Trophoblast cell (in vitro differentiated cells and primary cell): ENCODE results near the gene TEX53.

Experiments used
- DNase-seq, 2 donors: peaks; one replicate each; pipeline ENCODE4 v3.0.0-alpha.2; 2016
- H2AFZ ChIP-seq: 2 replicates; pipeline ENCODE4 v1.6.1; 2013; ENCODE audit warnings: low read length, moderate library complexity, mild to moderate bottlenecking; ENCODE audit not compliant: insufficient read depth, poor library complexity
- H2AK5ac ChIP-seq: 2 replicates; pipeline ENCODE4 v1.6.1; 2013; ENCODE audit warnings: mild to moderate bottlenecking, low read length
- H2BK120ac ChIP-seq: 2 replicates; pipeline ENCODE4 v1.6.1; 2013; ENCODE audit warnings: low read length, mild to moderate bottlenecking, moderate library complexity; ENCODE audit not compliant: insufficient read depth, poor library complexity
- H2BK12ac ChIP-seq: 2 replicates; pipeline ENCODE4 v1.6.1; 2013; ENCODE audit warnings: mild to moderate bottlenecking, low read length, moderate library complexity
- H2BK5ac ChIP-seq: 2 replicates; pipeline ENCODE4 v1.6.1; 2013; ENCODE audit warnings: low read length, low read depth, moderate library complexity, mild to moderate bottlenecking; ENCODE audit not compliant: poor library complexity
- H3K14ac ChIP-seq: 2 replicates; pipeline ENCODE4 v1.6.1; 2013; ENCODE audit warnings: mild to moderate bottlenecking, low read length
- H3K18ac ChIP-seq: 2 replicates; pipeline ENCODE4 v1.6.1; 2013; ENCODE audit warnings: mild to moderate bottlenecking, low read length
- H3K23ac ChIP-seq: 2 replicates; pipeline ENCODE4 v1.6.1; 2013; ENCODE audit warnings: low read length
- H3K27ac ChIP-seq: 2 replicates; pipeline ENCODE4 v1.5.1; 2013; ENCODE audit warnings: low read depth, mild to moderate bottlenecking, inconsistent platforms, low read length, moderate library complexity
- H3K27me3 ChIP-seq: 2 replicates; pipeline ENCODE4 v1.6.1; 2013; ENCODE audit warnings: inconsistent platforms, mild to moderate bottlenecking, low read length, moderate library complexity; ENCODE audit not compliant: insufficient read depth
- H3K36me3 ChIP-seq, 2 experiments: 1 replicate in 1 of 2; 2 replicates in 1 of 2; pipeline ENCODE4 v1.6.1; 2013; ENCODE audit warnings: low read length in 2 of 2, mild to moderate bottlenecking in 2 of 2, moderate library complexity in 1 of 2; ENCODE audit not compliant: insufficient read depth in 2 of 2, control insufficient read depth in 1 of 2
- H3K4ac ChIP-seq: 2 replicates; pipeline ENCODE4 v1.6.1; 2013; ENCODE audit warnings: low read depth, mild to moderate bottlenecking, low read length, moderate library complexity
- H3K4me1 ChIP-seq, 2 experiments: 1 replicate in 1 of 2; 2 replicates in 1 of 2; pipeline ENCODE4 v1.6.1; 2013; ENCODE audit warnings: low read length in 2 of 2, mild to moderate bottlenecking in 2 of 2, moderate library complexity in 1 of 2; ENCODE audit not compliant: insufficient read depth in 2 of 2, control insufficient read depth in 1 of 2
- H3K4me2 ChIP-seq: 2 replicates; pipeline ENCODE4 v1.6.1; 2013; ENCODE audit warnings: inconsistent platforms, mild to moderate bottlenecking, low read length, moderate library complexity
- H3K4me3 ChIP-seq: 2 replicates; pipeline ENCODE4 v1.5.1; 2013; ENCODE audit warnings: mild to moderate bottlenecking, low read depth, low read length, inconsistent platforms
- H3K79me1 ChIP-seq: one replicate; pipeline ENCODE4 v1.6.1; 2013; ENCODE audit warnings: low read length
- H3K79me2 ChIP-seq: 2 replicates; pipeline ENCODE4 v1.6.1; 2013; ENCODE audit warnings: low read length, mild to moderate bottlenecking; ENCODE audit not compliant: control insufficient read depth, insufficient read depth, poor library complexity
- H3K9ac ChIP-seq: 2 replicates; pipeline ENCODE4 v1.6.1; 2013; ENCODE audit warnings: mild to moderate bottlenecking, low read length
- H3K9me3 ChIP-seq: 2 replicates; pipeline ENCODE4 v1.6.1; 2013; ENCODE audit warnings: low read depth, mild to moderate bottlenecking, control low read depth, inconsistent platforms, low read length; ENCODE audit not compliant: insufficient read depth
- H4K12ac ChIP-seq: 2 replicates; pipeline ENCODE4 v1.6.1; 2013; ENCODE audit warnings: low read depth, mild to moderate bottlenecking, low read length, moderate library complexity
- H4K8ac ChIP-seq: 2 replicates; pipeline ENCODE4 v1.6.1; 2013; ENCODE audit warnings: low read depth, mild to moderate bottlenecking, low read length, moderate library complexity
- H4K91ac ChIP-seq: one replicate; pipeline ENCODE4 v1.6.1; 2013; ENCODE audit warnings: low read depth, mild to moderate bottlenecking, low read length, moderate library complexity
- WGBS: extraction: QIAGEN DNeasy Blood & Tissue Kit; methylation state at CpG from one replicate; pipeline ENCODE4 v1.1.7; 2013; ENCODE audit warnings: missing lambda C conversion rate; ENCODE audit not compliant: insufficient read length, insufficient coverage; ENCODE audit errors: extremely low coverage; 5-methylcytosine and 5-hydroxymethylcytosine counted together

The TEX53 gene

DNA sequence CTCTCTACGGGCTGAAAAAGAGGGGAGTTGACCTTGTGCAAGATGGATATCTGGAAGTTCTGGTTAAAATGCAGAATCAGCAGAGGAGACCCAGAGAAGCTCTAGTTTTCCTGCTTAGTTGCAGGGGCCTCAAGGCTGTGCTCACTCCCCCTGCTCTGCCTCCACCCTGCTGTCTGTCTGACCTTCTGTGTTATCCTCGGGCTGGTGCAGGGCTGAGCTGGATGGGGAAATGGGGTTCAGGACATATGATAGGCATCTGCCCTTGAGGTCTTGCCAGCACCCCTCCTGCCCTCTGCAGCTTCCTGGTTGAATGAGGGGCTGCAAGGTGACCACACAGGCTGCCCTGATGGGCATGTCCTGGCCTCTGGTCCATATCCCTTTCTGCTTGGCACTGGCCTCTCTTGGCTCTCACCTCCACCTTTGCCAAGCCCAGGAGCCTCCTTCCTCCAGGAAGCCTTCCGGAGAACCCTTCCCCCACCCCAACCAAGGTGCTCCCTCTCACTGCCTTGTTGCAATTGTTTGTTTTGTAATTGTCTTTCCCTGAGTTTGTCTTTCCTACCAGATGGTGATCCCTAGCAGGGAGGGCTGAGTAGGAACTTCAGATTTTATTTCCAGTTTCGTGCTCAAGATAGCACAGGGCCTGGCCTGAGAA is 45.2 kb downstream of the TEX53 start:
- H4K12ac ChIP-seq = no peak overlapping the region
- H3K9ac ChIP-seq = no peak overlapping the region
- H4K91ac ChIP-seq = peak overlapping the region; percentile 52
- no peak for DNase-seq
- H3K27ac ChIP-seq = peak overlapping the region; percentile 3
- WGBS = no CpG with 5 or more reads among the region's 4 CpGs
- H3K4me1 ChIP-seq = peaks cover 18 to 26% of the 10 kb centered on the region in 2 experiments
- H3K4me2 ChIP-seq = peak overlapping the region; percentile 64
- H2AFZ ChIP-seq = no peak overlapping the region
- no peak overlapping the region for H3K23ac ChIP-seq
- peak overlapping the region; percentile 62 for H4K8ac ChIP-seq
- H3K9me3 ChIP-seq = no peaks in the 10 kb centered on the region
- H3K79me1 ChIP-seq = peaks cover 10% of the 10 kb centered on the region
- H3K79me2 ChIP-seq = peaks cover 2% of the 10 kb centered on the region
- H3K14ac ChIP-seq = no peak overlapping the region
- H3K36me3 ChIP-seq = peaks cover 0 to under 1% of the 10 kb centered on the region in 2 experiments
- no peaks in the 10 kb centered on the region for H3K27me3 ChIP-seq
- H2AK5ac ChIP-seq = peak overlapping the region; percentile 13
- no peak overlapping the region for H3K4ac ChIP-seq
- H3K4me3 ChIP-seq = peak overlapping the region; percentile 2
- H2BK120ac ChIP-seq = peak overlapping the region; percentile 45
- no peak overlapping the region for H2BK5ac ChIP-seq
- H3K18ac ChIP-seq = peak overlapping the region; percentile 48
- H2BK12ac ChIP-seq = peak overlapping the region; percentile 38

- peak overlapping the region; percentile 91 for H4K91ac ChIP-seq
- H4K8ac ChIP-seq = peak overlapping the region; percentile 82
- peak overlapping the region; percentile 76 for H3K18ac ChIP-seq
- H2BK5ac ChIP-seq = peak overlapping the region; percentile 58
- WGBS = no CpG with 5 or more reads among the region's 58 CpGs
- H3K36me3 ChIP-seq = no peaks in the 10 kb centered on the region
- H2AFZ ChIP-seq = peak overlapping the region; percentile 48
- no peak overlapping the region for H2AK5ac ChIP-seq
- peak overlapping the region; percentile 28 for H3K4ac ChIP-seq
- H3K9ac ChIP-seq = peak overlapping the region; percentile 21
- peak overlapping the region; percentile 74 for H2BK120ac ChIP-seq
- H3K9me3 ChIP-seq = no peaks in the 10 kb centered on the region
- peak; percentile 42 to 60 for DNase-seq
- peak overlapping the region; percentile 75 for H3K14ac ChIP-seq
- H2BK12ac ChIP-seq = peak overlapping the region; percentile 7
- H3K79me1 ChIP-seq = peaks cover 11% of the 10 kb centered on the region
- peak overlapping the region; percentile 60 for H4K12ac ChIP-seq
- peak overlapping the region; percentile 77 for H3K4me3 ChIP-seq
- H3K79me2 ChIP-seq = peaks cover 2% of the 10 kb centered on the region
- H3K27ac ChIP-seq = peak overlapping the region; percentile 75
- peak overlapping the region; percentile 64 for H3K4me2 ChIP-seq
- H3K27me3 ChIP-seq = no peaks in the 10 kb centered on the region
- H3K23ac ChIP-seq = no peak overlapping the region
- H3K4me1 ChIP-seq = peaks cover 16 to 26% of the 10 kb centered on the region in 2 experiments
Observed at GRCh38 chr9:114611516-114612271, 45.9 kb downstream of the TEX53 start.

- Histone ChIP-seq H3K4me1 (peaks cover 22 to 28% of the 10 kb centered on the region in 2 experiments), H3K4me2 (no peak overlapping the region), H2BK120ac (no peak overlapping the region), H3K4ac (no peak overlapping the region), H3K27me3 (no peaks in the 10 kb centered on the region), H3K9ac (no peak overlapping the region), H3K79me1 (peaks cover 11% of the 10 kb centered on the region), H3K27ac (no peak overlapping the region), H3K36me3 (no peaks in the 10 kb centered on the region), H4K12ac (no peak overlapping the region), H3K14ac (no peak overlapping the region), H4K8ac (no peak overlapping the region), H3K79me2 (peaks cover 2% of the 10 kb centered on the region), H3K4me3 (no peak overlapping the region), H3K23ac (no peak overlapping the region), H2BK5ac (no peak overlapping the region), H2AK5ac (peak overlapping the region; percentile 44), H2BK12ac (no peak overlapping the region), H3K9me3 (no peaks in the 10 kb centered on the region), H3K18ac (no peak overlapping the region), H2AFZ (no peak overlapping the region), H4K91ac (no peak overlapping the region)
- DNase-seq = no peak
- WGBS = no CpG with 5 or more reads among the region's 2 CpGs
Observed at GRCh38 chr9:114608525-114608796, 49.1 kb downstream of the TEX53 start.

DNA sequence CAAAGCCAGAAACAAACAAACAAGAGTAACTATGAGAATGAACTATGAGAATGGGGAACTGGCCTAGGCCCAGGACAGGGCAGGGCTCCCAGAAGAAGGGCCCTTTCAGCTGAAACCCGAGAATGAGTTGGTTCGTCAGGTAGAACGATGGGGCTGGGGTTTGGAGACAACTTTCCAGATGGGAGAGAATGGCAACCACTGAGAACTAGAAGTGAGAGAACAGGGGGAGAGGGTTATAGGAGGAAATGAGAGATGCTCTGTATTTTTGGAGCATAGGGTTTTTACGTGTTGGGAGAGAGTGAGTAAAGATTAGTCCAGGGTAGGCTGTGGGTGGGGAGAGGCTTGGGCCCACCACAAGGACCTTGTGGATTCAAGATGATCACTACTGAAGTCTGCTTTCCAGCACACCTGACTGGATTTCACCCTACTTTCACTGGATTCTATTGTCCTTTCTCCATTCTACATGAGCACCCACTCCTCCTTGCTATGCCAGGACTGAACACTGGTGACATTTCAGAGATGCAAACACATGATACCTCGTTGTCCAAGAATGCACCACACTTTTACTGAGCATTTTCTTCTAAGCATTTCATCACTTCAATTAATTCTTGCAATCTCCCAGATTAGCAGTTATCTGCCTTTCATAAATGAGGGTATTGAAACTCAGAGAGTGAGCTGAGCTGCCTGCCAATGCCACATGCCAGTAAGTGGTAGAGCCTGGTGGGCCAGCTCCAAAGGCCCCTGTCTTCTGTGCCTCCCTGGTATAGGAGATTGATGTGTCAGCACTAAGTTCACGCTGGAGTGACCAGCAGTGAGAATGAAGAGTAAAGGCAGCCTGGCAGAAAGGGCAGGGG is 49.7 kb downstream of the TEX53 start:
- Histone ChIP-seq H3K27ac (no peak overlapping the region), H3K36me3 (no peaks in the 10 kb centered on the region), H3K79me2 (peaks cover 2% of the 10 kb centered on the region), H3K4ac (no peak overlapping the region), H3K4me2 (no peak overlapping the region), H2BK5ac (no peak overlapping the region), H2BK12ac (peak overlapping the region; percentile 59), H3K4me1 (peaks cover 18 to 24% of the 10 kb centered on the region in 2 experiments), H3K79me1 (peaks cover 11% of the 10 kb centered on the region), H3K23ac (no peak overlapping the region), H2AFZ (no peak overlapping the region), H3K27me3 (no peaks in the 10 kb centered on the region), H3K14ac (no peak overlapping the region), H2AK5ac (peak overlapping the region; percentile 44), H3K18ac (no peak overlapping the region), H4K12ac (no peak overlapping the region), H3K4me3 (no peak overlapping the region), H3K9ac (no peak overlapping the region), H4K8ac (no peak overlapping the region), H2BK120ac (no peak overlapping the region), H4K91ac (no peak overlapping the region), H3K9me3 (no peaks in the 10 kb centered on the region)
- 100% methylated on average over 1 of the region's 6 CpGs for WGBS
- no peak for DNase-seq
